ENCODE results near the gene NPB. TPM values are rescaled to one million over a fixed set of nuclear protein-coding genes. Genes with fewer than 3 reads are reported as not detected.
A peak's percentile ranks its signal among the peaks of the same experiment; 100 is the strongest.

NPB gene
- polyA plus RNA-seq, 1 donor from 2014 or later = 1.3 TPM

GRCh38 chr17:81859906-81860755, 41.9 kb upstream of the NPB start, which contains the start of gene P4HB:
Gene P4HB, minus strand, starts transcription at chr17:81860535. Its CDS starts 64 bp downstream, at chr17:81860471.
- Histone ChIP-seq H3K9me2 (ENCODE audit: insufficient read depth, low read length) (no peaks in the 10 kb centered on the region), H2AFZ (ENCODE audit: low read depth, low read length) (peak within 1 kb of the TSS; percentile 74), H3K79me2 (replicated peaks; ENCODE audit: insufficient read depth, low read length) (peaks cover 33% of the 10 kb centered on the region), H3F3A (ENCODE audit: insufficient read depth, low read length, poor library complexity, severe bottlenecking) (no peaks in the 10 kb centered on the region), H4K20me1 (ENCODE audit: insufficient read depth) (no peaks in the 10 kb centered on the region), H3K9ac (ENCODE audit: low read length) (peak within 1 kb of the TSS; percentile 83), H3K4me2 (ENCODE audit: low read length) (peak within 1 kb of the TSS; percentile 95), H3K4me3 (ENCODE audit: low read length) (peak within 1 kb of the TSS; percentile 94), H3K27ac (ENCODE audit: low read length) (peak within 1 kb of the TSS; percentile 86), H3K9me3 (ENCODE audit: low read length) (no peaks in the 10 kb centered on the region), H3K27me3 (ENCODE audit: insufficient read depth, low read depth, low read length) (no peaks in the 10 kb centered on the region), H3K36me3 (ENCODE audit: insufficient read depth, low read length) (no peaks in the 10 kb centered on the region)
- TF ChIP-seq EP300 (conservative IDR thresholded peaks at IDR 0.05; ENCODE audit: poor library complexity, severe bottlenecking) (no peak), REST (IDR thresholded peaks at IDR 0.05; ENCODE audit: borderline replicate concordance) (peak; percentile 24), CTCF (IDR thresholded peaks at IDR 0.05; ENCODE audit: poor library complexity, severe bottlenecking) (no peak), MXI1 (conservative IDR thresholded peaks at IDR 0.05; ENCODE audit: poor library complexity, severe bottlenecking) (no peak), TAF1 (IDR thresholded peaks at IDR 0.05; ENCODE audit: low read depth) (peak; percentile 14), RAD21 (conservative IDR thresholded peaks at IDR 0.05) (peak; percentile 33), SMC3 (conservative IDR thresholded peaks at IDR 0.05; ENCODE audit: poor library complexity) (peak; percentile 38), EZH2 (IDR thresholded peaks at IDR 0.05; ENCODE audit: borderline replicate concordance, insufficient read depth, low read length, poor library complexity, severe bottlenecking) (no peak), POLR2AphosphoS5 (IDR thresholded peaks at IDR 0.05) (peak; percentile 67)

GRCh38 chr17:81860756-81861568, 41.1 kb upstream of the NPB start:
- peaks cover 33% of the 10 kb centered on the region for H3K79me2 ChIP-seq (replicated peaks; ENCODE audit: insufficient read depth, low read length)
- H3K4me2 ChIP-seq (ENCODE audit: low read length) = peak overlapping the region; percentile 78
- H3K9me3 ChIP-seq (ENCODE audit: low read length) = no peaks in the 10 kb centered on the region
- no peaks in the 10 kb centered on the region for H3K9me2 ChIP-seq (ENCODE audit: insufficient read depth, low read length)
- H3F3A ChIP-seq (ENCODE audit: insufficient read depth, low read length, poor library complexity, severe bottlenecking) = no peaks in the 10 kb centered on the region
- H2AFZ ChIP-seq (ENCODE audit: low read depth, low read length) = peak overlapping the region; percentile 74
- no peaks in the 10 kb centered on the region for H3K27me3 ChIP-seq (ENCODE audit: insufficient read depth, low read depth, low read length)
- H3K36me3 ChIP-seq (ENCODE audit: insufficient read depth, low read length) = no peaks in the 10 kb centered on the region
- H3K27ac ChIP-seq (ENCODE audit: low read length) = peak overlapping the region; percentile 86
- no peaks in the 10 kb centered on the region for H4K20me1 ChIP-seq (ENCODE audit: insufficient read depth)
- TF ChIP-seq REST (IDR thresholded peaks at IDR 0.05; ENCODE audit: borderline replicate concordance) (peak; percentile 77), MXI1 (conservative IDR thresholded peaks at IDR 0.05; ENCODE audit: poor library complexity, severe bottlenecking) (peak; percentile 96), EP300 (conservative IDR thresholded peaks at IDR 0.05; ENCODE audit: poor library complexity, severe bottlenecking) (no peak), SMC3 (conservative IDR thresholded peaks at IDR 0.05; ENCODE audit: poor library complexity) (no peak), EZH2 (IDR thresholded peaks at IDR 0.05; ENCODE audit: borderline replicate concordance, insufficient read depth, low read length, poor library complexity, severe bottlenecking) (no peak), POLR2AphosphoS5 (IDR thresholded peaks at IDR 0.05) (peak; percentile 98), CTCF (IDR thresholded peaks at IDR 0.05; ENCODE audit: poor library complexity, severe bottlenecking) (peak; percentile 61), RAD21 (conservative IDR thresholded peaks at IDR 0.05) (no peak), TAF1 (IDR thresholded peaks at IDR 0.05; ENCODE audit: low read depth) (peak; percentile 37)
- H3K4me3 ChIP-seq (ENCODE audit: low read length) = peak overlapping the region; percentile 94
- H3K9ac ChIP-seq (ENCODE audit: low read length) = peak overlapping the region; percentile 83
